Stimulated activated naive CD8-positive, alpha-beta T cell treated with anti-CD3 and anti-CD28 coated beads, Interleukin-15, amount 100 ng/mL, for 72 hours (primary cell): ENCODE results near the gene KIR2DL4.
"Not testable (repeated sequence)": the region's sequence is repeated elsewhere in the genome, so short reads cannot be mapped to it uniquely, and the experiment has no call there.

ENCODE experiments used
- ATAC-seq: fragments of 150-1000 bp; cut with Tn5 transposase; 2 replicates; pipeline ENCODE4 v1.10.0; 2021; ENCODE audit warnings: mild to moderate bottlenecking, moderate library complexity
- DNase-seq, 2 donors: peaks; one replicate each; pipeline ENCODE4 v3.0.0; 2021 to 2022
- H3K27ac Mint-ChIP-seq, 2 donors: one replicate each; pipeline ENCODE4 v1.8.0; 2022; ENCODE audit warnings: mild to moderate bottlenecking in 2 of 2, mixed read lengths in 2 of 2, moderate library complexity in 2 of 2
- H3K27me3 Mint-ChIP-seq: one replicate; pipeline ENCODE4 v1.8.0; 2022; ENCODE audit warnings: mixed read lengths
- H3K4me1 Mint-ChIP-seq: one replicate; pipeline ENCODE4 v1.8.0; 2022; ENCODE audit warnings: mild to moderate bottlenecking, mixed read lengths
- H3K4me3 Mint-ChIP-seq, 2 donors: one replicate each; pipeline ENCODE4 v1.8.0; 2022; ENCODE audit warnings: mild to moderate bottlenecking in 2 of 2, mixed read lengths in 2 of 2, moderate library complexity in 1 of 2
- H3K9me3 Mint-ChIP-seq, 2 donors: one replicate each; pipeline ENCODE4 v1.8.0; 2022; ENCODE audit warnings: mixed read lengths in 2 of 2

Gene KIR2DL4

GRCh38 chr19:54832496-54832895 lies 29.1 kb downstream of the KIR2DL4 start, which contains the start of gene KIR2DS4:
KIR2DS4 (plus strand) TSS chr19:54832676.
- H3K4me1 Mint-ChIP-seq, H3K9me3 Mint-ChIP-seq, ATAC-seq, H3K4me3 Mint-ChIP-seq, H3K27ac Mint-ChIP-seq, DNase-seq: not testable (repeated sequence)
- peaks cover 16% of the 10 kb centered on the region for H3K27me3 Mint-ChIP-seq

GRCh38 chr19:54835126-54835525 lies 31.7 kb downstream of the KIR2DL4 start:
- H3K27me3 Mint-ChIP-seq, H3K27ac Mint-ChIP-seq, ATAC-seq, DNase-seq, H3K4me3 Mint-ChIP-seq, H3K9me3 Mint-ChIP-seq, H3K4me1 Mint-ChIP-seq: not testable (repeated sequence)

- not testable (repeated sequence) for ATAC-seq, H3K4me1 Mint-ChIP-seq, H3K27ac Mint-ChIP-seq, H3K9me3 Mint-ChIP-seq, H3K27me3 Mint-ChIP-seq, H3K4me3 Mint-ChIP-seq, DNase-seq
Observed at GRCh38 chr19:54837522-54837921, 34.1 kb downstream of the KIR2DL4 start.

GRCh38 chr19:54843171-54843570 lies 39.8 kb downstream of the KIR2DL4 start:
- not testable (repeated sequence) for H3K27ac Mint-ChIP-seq, H3K4me3 Mint-ChIP-seq, DNase-seq, H3K4me1 Mint-ChIP-seq, ATAC-seq
- Mint-ChIP-seq H3K27me3 (peaks cover 12% of the 10 kb centered on the region), H3K9me3 (peaks cover 0 to 24% of the 10 kb centered on the region in 2 donors)

GRCh38 chr19:54850061-54850640 lies 46.7 kb downstream of the KIR2DL4 start, which contains the start of gene KIR3DL2:
KIR3DL2 (plus strand) TSS chr19:54850443; CDS start chr19:54850476, 33 bp downstream.
- H3K4me1 Mint-ChIP-seq, result not testable (repeated sequence)

GRCh38 chr19:54850930-54851329 lies 47.5 kb downstream of the KIR2DL4 start:
- H3K27ac Mint-ChIP-seq, result no peak overlapping the region
- no peaks in the 10 kb centered on the region for H3K4me1 Mint-ChIP-seq
- peaks cover 0 to 20% of the 10 kb centered on the region in 2 donors for H3K9me3 Mint-ChIP-seq
- ATAC-seq (no peak), DNase-seq (no peak)
- H3K27me3 Mint-ChIP-seq, result peaks cover 31% of the 10 kb centered on the region
- H3K4me3 Mint-ChIP-seq, result no peak overlapping the region

More at GRCh38 chr19:54850061-54850640, 46.7 kb downstream of the KIR2DL4 start, which contains the start of gene KIR3DL2:
- H3K27ac Mint-ChIP-seq, ATAC-seq, DNase-seq, H3K4me3 Mint-ChIP-seq: not testable (repeated sequence)
- Mint-ChIP-seq H3K9me3 (peaks cover 0 to 24% of the 10 kb centered on the region in 2 donors), H3K27me3 (peaks cover 31% of the 10 kb centered on the region)

GRCh38 chr19:54851353-54851752 lies 47.9 kb downstream of the KIR2DL4 start:
- H3K9me3 Mint-ChIP-seq, result peaks cover 0 to 16% of the 10 kb centered on the region in 2 donors
- H3K4me3 Mint-ChIP-seq, result no peak overlapping the region
- no peak overlapping the region for H3K27ac Mint-ChIP-seq
- ATAC-seq (no peak), DNase-seq (no peak)
- no peaks in the 10 kb centered on the region for H3K4me1 Mint-ChIP-seq
- peaks cover 31% of the 10 kb centered on the region for H3K27me3 Mint-ChIP-seq

GRCh38 chr19:54855241-54855640 lies 51.8 kb downstream of the KIR2DL4 start:
- DNase-seq, H3K27ac Mint-ChIP-seq, ATAC-seq, H3K9me3 Mint-ChIP-seq, H3K4me1 Mint-ChIP-seq, H3K4me3 Mint-ChIP-seq: not testable (repeated sequence)
- peaks cover 27% of the 10 kb centered on the region for H3K27me3 Mint-ChIP-seq

GRCh38 chr19:54858476-54858875 lies 55.1 kb downstream of the KIR2DL4 start:
- H3K4me1 Mint-ChIP-seq, ATAC-seq, DNase-seq, H3K4me3 Mint-ChIP-seq, H3K27ac Mint-ChIP-seq: not testable (repeated sequence)
- Mint-ChIP-seq H3K9me3 (peaks cover 0 to 13% of the 10 kb centered on the region in 2 donors), H3K27me3 (peaks cover 24% of the 10 kb centered on the region)

- DNase-seq, H3K4me1 Mint-ChIP-seq, ATAC-seq, H3K4me3 Mint-ChIP-seq, H3K27ac Mint-ChIP-seq: not testable (repeated sequence)
- peaks cover 0 to 13% of the 10 kb centered on the region in 2 donors for H3K9me3 Mint-ChIP-seq
- peaks cover 20% of the 10 kb centered on the region for H3K27me3 Mint-ChIP-seq
Observed at GRCh38 chr19:54859421-54859820, 56.0 kb downstream of the KIR2DL4 start.

GRCh38 chr19:54863459-54863858 lies 60.0 kb downstream of the KIR2DL4 start:
- H3K27me3 Mint-ChIP-seq, result peaks cover 44% of the 10 kb centered on the region
- not testable (repeated sequence) for H3K27ac Mint-ChIP-seq, ATAC-seq, H3K4me3 Mint-ChIP-seq, DNase-seq, H3K4me1 Mint-ChIP-seq
- peaks cover 0 to 13% of the 10 kb centered on the region in 2 donors for H3K9me3 Mint-ChIP-seq
